GM12891 (cell line): ENCODE data around the gene GNB5.
A peak's percentile ranks its signal among the peaks of the same experiment; 100 is the strongest.

Source experiments
- POLR2A ChIP-seq: IDR thresholded peaks from 2 replicates; pipeline ENCODE4 v1.6.1; 2011; ENCODE audit warnings: low read depth, low read length, control low read depth
- SPI1 ChIP-seq: IDR thresholded peaks from 2 replicates; pipeline ENCODE4 v1.6.1; 2011; ENCODE audit warnings: low read depth, low read length, control low read depth

GRCh38 chr15:52227456-52227855 is 36.3 kb upstream of the GNB5 start:
- TF ChIP-seq POLR2A (no peak), SPI1 (peak; percentile 78)
